ENCODE data around the gene GRAMD4.
"Not testable (repeated sequence)": the region's sequence is repeated elsewhere in the genome, so short reads cannot be mapped to it uniquely, and the experiment has no call there.

The GRAMD4 gene

DNA sequence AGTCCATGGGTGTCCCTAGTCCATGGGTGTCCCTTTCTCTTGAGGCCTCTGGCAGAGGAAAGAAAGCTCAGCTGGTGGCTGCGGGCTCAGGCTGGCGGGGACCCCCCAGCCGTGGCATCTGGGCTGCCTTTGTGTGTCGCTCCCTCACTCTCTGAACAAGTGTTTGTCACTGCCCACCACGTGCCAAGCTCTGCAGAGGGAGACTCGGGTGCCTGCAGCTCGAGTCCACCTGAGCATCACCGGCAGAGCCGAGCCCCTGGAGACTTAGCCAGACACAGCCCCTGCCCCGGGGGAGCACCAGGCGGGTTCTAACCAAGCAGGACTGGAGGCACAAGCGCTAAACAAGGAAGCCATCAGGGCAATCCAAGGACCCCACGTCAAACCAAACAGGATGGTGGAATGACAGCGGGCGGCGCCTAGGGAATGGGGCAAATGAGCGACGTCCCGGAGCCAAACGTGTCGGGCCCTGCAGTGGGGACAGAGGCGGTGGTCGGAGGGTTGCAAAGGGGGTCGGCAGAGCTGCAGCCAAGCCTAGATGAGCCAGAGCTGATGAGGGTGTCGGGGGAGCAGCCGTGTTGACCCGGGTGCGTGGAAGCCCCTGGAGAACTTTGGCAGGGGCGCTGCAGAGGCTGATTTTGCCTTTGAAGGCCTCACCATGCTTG is 2.1 kb upstream of the GRAMD4 start:
- CTCF ChIA-PET, result no interaction called here
- POLR2A ChIA-PET (ENCODE audit: low non-redundant PET), result no interaction called here
- no peak for DNase-seq (ENCODE audit: low spot score)
- TF ChIP-seq, protein P1, sequence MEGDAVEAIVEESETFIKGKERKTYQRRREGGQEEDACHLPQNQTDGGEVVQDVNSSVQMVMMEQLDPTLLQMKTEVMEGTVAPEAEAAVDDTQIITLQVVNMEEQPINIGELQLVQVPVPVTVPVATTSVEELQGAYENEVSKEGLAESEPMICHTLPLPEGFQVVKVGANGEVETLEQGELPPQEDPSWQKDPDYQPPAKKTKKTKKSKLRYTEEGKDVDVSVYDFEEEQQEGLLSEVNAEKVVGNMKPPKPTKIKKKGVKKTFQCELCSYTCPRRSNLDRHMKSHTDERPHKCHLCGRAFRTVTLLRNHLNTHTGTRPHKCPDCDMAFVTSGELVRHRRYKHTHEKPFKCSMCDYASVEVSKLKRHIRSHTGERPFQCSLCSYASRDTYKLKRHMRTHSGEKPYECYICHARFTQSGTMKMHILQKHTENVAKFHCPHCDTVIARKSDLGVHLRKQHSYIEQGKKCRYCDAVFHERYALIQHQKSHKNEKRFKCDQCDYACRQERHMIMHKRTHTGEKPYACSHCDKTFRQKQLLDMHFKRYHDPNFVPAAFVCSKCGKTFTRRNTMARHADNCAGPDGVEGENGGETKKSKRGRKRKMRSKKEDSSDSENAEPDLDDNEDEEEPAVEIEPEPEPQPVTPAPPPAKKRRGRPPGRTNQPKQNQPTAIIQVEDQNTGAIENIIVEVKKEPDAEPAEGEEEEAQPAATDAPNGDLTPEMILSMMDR (conservative IDR thresholded peaks at IDR 0.05; ENCODE audit: low read depth), result no peak
- H3K27ac ChIP-seq, result no peak overlapping the region

DNA sequence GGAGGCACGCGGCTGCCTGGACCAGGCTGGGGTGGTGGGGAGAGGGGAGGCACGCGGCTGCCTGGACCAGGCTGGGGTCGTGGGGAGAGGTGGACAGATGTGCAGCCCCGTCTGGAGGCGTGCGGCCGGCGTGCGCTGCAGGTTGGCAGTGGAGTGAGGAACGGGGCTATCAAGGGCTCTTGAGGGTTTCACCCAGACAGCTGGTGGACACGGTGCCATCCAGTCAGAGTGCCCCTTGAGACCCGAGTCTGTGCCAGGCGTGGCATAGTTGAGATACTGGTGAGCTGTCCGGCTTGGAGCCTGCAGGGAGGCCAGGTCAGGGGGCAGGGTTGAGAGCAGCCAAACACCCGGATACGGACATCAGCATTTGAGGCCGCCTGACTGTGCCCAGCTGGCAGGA is 1.5 kb upstream of the GRAMD4 start:
- DNase-seq (ENCODE audit: low spot score), result no peak
- no peak overlapping the region for H3K27ac ChIP-seq
- POLR2A ChIA-PET (ENCODE audit: low non-redundant PET), result no interaction called here
- TF ChIP-seq, protein P1 (conservative IDR thresholded peaks at IDR 0.05; ENCODE audit: low read depth), result no peak
- CTCF ChIA-PET, result no interaction called here

DNA sequence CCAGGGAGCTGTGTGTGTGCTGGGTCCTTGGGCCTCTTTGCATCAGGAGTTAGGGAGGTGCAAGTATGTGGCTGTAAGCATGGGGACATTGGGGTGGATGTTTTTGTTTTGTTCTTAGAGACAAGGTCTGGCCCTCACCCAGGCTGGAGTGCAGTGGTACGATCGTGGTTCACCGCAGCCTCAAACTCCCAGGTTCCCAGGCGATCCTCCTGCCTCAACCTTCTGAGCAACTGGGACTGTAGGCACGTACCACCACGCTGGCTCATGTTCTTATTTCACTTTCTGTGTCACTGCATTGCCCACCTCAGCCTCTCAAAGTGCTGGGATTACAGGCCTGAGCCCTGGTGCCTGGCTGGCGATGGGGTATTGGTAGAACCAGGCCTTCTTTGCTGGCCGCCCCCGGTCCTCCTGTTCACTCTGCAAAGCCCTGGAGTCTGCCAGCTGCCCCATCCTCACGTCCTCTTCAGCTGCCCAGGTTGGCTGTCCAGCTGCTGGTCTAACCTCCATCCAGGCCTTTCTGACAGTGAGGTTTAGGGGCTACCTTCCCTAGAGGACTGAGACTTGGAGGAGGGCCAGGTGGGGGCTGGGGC is 851 bp upstream of the GRAMD4 start:
- POLR2A ChIA-PET (ENCODE audit: low non-redundant PET), result no interaction called here
- CTCF ChIA-PET, result no interaction called here

DNA sequence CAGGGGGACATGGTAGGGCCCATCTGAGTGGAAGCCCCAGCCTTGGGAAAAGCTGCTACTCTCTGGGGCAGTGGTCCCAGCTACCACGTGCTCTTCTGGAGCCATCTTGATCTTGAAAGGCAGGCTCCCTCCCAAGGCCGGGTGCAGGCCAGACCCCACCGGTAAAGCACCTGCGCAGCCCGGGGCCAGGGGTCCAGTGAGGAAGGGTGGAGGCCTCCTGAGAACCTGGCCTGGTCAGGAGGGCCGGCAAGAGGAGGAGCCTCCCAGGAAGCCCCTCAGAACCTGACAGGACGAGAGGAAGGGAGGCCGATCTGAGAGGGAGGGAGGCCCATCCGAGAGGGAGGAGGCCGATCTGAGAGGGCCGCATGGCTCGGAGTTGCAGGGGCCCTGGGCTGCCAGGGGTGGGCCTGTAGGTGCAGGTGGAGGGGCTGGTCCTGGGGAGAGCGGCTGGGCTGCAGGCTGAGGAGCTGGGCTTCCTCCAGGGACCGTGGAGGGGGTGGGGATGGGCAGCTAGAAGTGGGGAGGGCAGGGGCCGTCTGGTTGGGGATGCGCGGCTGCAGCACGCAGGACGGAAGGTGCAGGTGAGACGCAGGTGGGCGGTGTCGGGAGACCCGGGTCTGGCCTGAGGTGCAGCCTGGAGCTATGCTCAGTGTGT is 529 bp downstream of the GRAMD4 start:
- H3K27ac ChIP-seq, result no peak overlapping the region
- CTCF ChIA-PET, result no interaction called here
- DNase-seq (ENCODE audit: low spot score), result no peak
- TF ChIP-seq, protein P1 (conservative IDR thresholded peaks at IDR 0.05; ENCODE audit: low read depth), result no peak
- POLR2A ChIA-PET (ENCODE audit: low non-redundant PET), result no interaction called here

More for the DNA sequence above, 851 bp upstream of the GRAMD4 start:
- H3K27ac ChIP-seq, result no peak overlapping the region; the same call in 1 of the 2 replicates
- TF ChIP-seq, protein P1 (conservative IDR thresholded peaks at IDR 0.05; ENCODE audit: low read depth), result no peak
- no peak for DNase-seq (ENCODE audit: low spot score)

DNA sequence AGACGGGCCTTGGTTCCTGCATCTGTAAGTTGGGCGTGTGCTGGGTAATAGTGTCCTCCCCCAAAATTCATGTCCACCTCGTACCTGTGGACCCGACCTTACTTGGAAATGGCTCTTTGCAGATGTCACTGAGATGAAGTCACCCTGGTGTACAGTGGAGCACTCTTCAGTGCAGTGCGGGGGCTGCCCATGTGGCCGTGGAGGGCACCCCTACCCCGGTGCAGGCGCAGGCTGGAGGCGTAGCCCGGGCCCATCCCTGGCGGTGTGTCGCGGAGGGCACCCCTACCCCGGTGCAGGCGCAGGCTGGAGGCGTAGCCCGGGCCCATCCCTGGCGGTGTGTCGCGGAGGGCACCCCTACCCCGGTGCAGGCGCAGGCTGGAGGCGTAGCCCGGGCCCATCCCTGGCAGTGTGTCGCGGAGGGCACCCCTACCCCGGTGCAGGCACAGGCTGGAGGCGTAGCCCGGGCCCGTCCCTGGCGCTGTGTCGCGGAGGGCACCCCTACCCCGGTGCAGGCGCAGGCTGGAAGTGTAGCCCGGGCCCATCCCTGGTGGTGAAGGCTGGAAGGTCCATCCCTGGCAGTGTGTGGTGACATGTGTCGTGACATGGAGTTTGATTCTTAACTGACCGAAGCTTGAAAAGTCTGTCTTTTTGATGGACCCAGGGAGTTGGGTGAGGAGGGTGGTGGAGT is 1.2 kb downstream of the GRAMD4 start:
- DNase-seq (ENCODE audit: low spot score); POLR2A ChIA-PET (ENCODE audit: low non-redundant PET); H3K27ac ChIP-seq; CTCF ChIA-PET: not testable (repeated sequence)

DNA sequence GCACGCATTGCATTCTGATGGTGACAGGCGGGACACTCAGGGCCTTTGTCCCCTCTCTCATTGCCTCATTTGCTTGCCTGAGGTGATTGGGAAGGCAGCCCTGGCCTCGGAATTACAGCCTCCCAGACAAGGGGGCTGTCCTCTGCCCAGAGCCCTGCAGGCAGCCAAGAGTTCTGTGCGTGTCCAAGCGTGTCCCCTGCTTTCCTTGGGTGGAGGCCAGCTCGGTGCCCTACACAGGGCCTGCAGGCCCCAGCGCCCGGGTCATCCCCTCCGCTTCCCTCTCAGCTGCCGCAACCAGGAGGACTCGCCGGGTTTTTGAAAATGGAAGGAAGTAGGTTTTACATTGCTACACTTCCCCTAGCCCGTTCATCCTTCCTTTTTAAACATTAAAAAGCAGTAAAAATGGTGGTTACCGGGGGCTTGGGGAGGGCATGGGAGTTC is 1.9 kb downstream of the GRAMD4 start:
- POLR2A ChIA-PET (ENCODE audit: low non-redundant PET), result no interaction called here
- CTCF ChIA-PET, result no interaction called here
- DNase-seq (ENCODE audit: low spot score), result no peak
- TF ChIP-seq, protein P1 (conservative IDR thresholded peaks at IDR 0.05; ENCODE audit: low read depth), result no peak
- no peak overlapping the region for H3K27ac ChIP-seq

All from RWPE1 (cell line).